ENCODE measurements around the gene HOXC6. TPM values are rescaled to one million over a fixed set of nuclear protein-coding genes. Genes with fewer than 3 reads are reported as not detected.
A peak's percentile ranks its signal among the peaks of the same experiment; 100 is the strongest.

HOXC6 gene
- total and polyA plus RNA-seq, 2 of the 8 experiments (the other 6 are each of a cell fraction or from before 2014, with no cell fraction given): not detected

DNA sequence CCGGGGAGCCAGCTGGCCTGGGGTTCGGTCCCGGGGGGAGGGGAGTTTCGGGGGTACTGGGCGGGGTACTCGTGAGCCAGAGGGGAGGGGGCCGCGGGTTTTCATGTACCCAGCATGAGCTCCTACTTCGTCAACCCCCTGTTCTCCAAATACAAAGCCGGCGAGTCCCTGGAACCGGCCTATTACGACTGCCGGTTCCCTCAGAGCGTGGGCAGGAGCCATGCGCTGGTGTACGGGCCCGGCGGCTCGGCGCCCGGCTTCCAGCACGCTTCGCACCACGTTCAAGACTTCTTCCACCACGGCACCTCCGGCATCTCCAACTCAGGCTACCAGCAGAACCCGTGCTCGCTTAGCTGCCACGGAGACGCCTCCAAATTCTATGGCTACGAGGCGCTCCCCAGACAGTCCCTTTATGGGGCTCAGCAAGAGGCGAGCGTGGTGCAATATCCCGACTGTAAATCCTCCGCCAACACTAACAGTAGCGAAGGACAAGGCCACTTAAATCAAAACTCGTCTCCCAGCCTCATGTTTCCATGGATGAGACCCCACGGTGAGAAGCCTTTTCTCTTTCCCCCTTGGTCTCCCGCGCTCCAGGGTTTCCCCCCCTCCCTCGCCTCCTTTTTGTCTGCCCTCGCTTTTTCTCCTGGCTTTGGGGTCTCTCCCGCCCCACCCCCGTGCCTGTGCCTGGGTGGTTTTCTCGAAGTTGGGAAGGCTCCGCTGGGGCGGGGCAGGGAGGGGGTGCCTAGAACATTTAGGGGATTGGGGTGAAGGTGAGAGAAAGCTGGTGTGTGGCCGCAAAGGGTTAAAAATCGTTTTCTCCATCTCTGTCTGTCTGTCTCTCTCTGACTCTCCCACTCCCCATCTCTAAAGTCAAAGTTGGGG, 18.8 kb upstream of the HOXC6 start:
- Histone ChIP-seq H2AFZ (ENCODE audit: low read length) (no peak overlapping the region), H3K36me3 (ENCODE audit: control insufficient read depth in 2 of 4, insufficient read depth in 4 of 4, low read length in 3 of 4) (no peaks in the 10 kb centered on the region), H3K27ac (ENCODE audit: low read depth, low read length) (no peak overlapping the region), H3K14ac (ENCODE audit: insufficient read length) (no peak overlapping the region), H4K91ac (replicated peaks; ENCODE audit: insufficient read length, low read length) (no peak overlapping the region), H3K23me2 (ENCODE audit: low read depth, low read length) (no peaks in the 10 kb centered on the region), H3K27me3 (replicated peaks in 1 of 4; ENCODE audit: control insufficient read depth in 3 of 4, extremely low read depth in 1 of 4, insufficient read depth in 3 of 4, low read length in 3 of 4) (peaks cover 96 to 100% (median 98%) of the 10 kb centered on the region in 4 experiments), H3K23ac (ENCODE audit: insufficient read length) (no peak overlapping the region), H3K4me3 (ENCODE audit: extremely low read depth in 1 of 4, insufficient read depth in 2 of 4, low read depth in 3 of 4, low read length in 4 of 4) (no peak overlapping the region), H3K9ac (replicated peaks in 1 of 4; ENCODE audit: extremely low read depth in 1 of 4, low read depth in 3 of 4, low read length in 3 of 4) (no peak overlapping the region), H3K4me2 (ENCODE audit: insufficient read depth in 1 of 2, low read depth in 2 of 2, low read length in 2 of 2) (peak overlapping the region in 1 of 2 experiments; percentile 43; a peak in 2 of 4 replicates), H3K18ac (ENCODE audit: extremely low read depth, low read length) (no peak overlapping the region; the same call in 1 of the 2 replicates), H2AK5ac (ENCODE audit: low read depth, low read length) (no peak overlapping the region), H2BK20ac (ENCODE audit: low read length) (no peak overlapping the region), H4K8ac (ENCODE audit: extremely low read depth, insufficient read depth, low read length) (no peak overlapping the region), H3K79me2 (ENCODE audit: control insufficient read depth in 1 of 2, insufficient read depth in 2 of 2, low read length in 2 of 2) (no peaks in the 10 kb centered on the region), H2BK15ac (ENCODE audit: low read length) (no peak overlapping the region), H3K4ac (replicated peaks; ENCODE audit: insufficient read length, low read depth, low read length) (no peak overlapping the region), H3K56ac (replicated peaks; ENCODE audit: insufficient read length, low read depth, low read length) (no peak overlapping the region), H2BK120ac (replicated peaks; ENCODE audit: low read depth, low read length) (no peak overlapping the region), H2BK5ac (ENCODE audit: low read depth, low read length) (no peak overlapping the region), H3K79me1 (ENCODE audit: low read depth, low read length) (no peaks in the 10 kb centered on the region), H3K4me1 (replicated peaks in 1 of 4; ENCODE audit: control insufficient read depth in 3 of 4, insufficient read depth in 4 of 4, low read length in 3 of 4) (peaks cover 0 to 4% (median 0%) of the 10 kb centered on the region in 4 experiments; a peak in 2 of 7 replicates), H4K20me1 (replicated peaks in 1 of 2; ENCODE audit: control insufficient read depth in 1 of 2, insufficient read depth in 2 of 2, low read length in 2 of 2) (peaks cover 0 to 42% of the 10 kb centered on the region in 2 experiments), H3K9me3 (ENCODE audit: insufficient read depth in 2 of 2, low read depth in 1 of 2, low read length in 1 of 2) (no peaks in the 10 kb centered on the region), H2BK12ac (ENCODE audit: low read depth, low read length) (peak overlapping the region; percentile 80; the same call in 1 of the 2 replicates), H4K5ac (ENCODE audit: insufficient read length, low read depth, low read length) (no peak overlapping the region)
- DNase-seq (ENCODE audit: low read depth in 1 of 2, low spot score in 2 of 2) (no peak), FAIRE-seq (no peak)
- ChIA-PET POLR2A (ENCODE audit: partially characterized antibody) (interaction anchor here (0.6 to 1.2 kb wide), 7 partner anchors 9 to 263 kb away, joined by 3 to 8 read pairs (median 3); partner anchors contain the start of gene HOXC9), CTCF (ENCODE audit: partially characterized antibody) (interaction anchor here (0.7 to 11.3 kb wide), 12 partner anchors 8 to 347 kb away, joined by 3 to 172 read pairs (median 26); partner anchors contain the start of genes HOXC10, HOXC5, HOXC6 and SMUG1)
- 9% methylated on average over 34 of the region's 51 CpGs; no CpG with 5 or more reads in 1 of the 2 experiments for WGBS, 2 experiments (ENCODE audit: extremely low coverage in 1 of 2, insufficient coverage in 1 of 2, insufficient read length in 1 of 2, insufficient replicate concordance in 2 of 2, low coverage in 1 of 2, low lambda C conversion rate in 2 of 2, missing lambda C conversion rate in 1 of 2)
- TF ChIP-seq MAX (IDR thresholded peaks at IDR 0.05) (0 out of 2 replicates have a peak, but pooled peaks have one; percentile 14), NANOG (IDR thresholded peaks at IDR 0.05; ENCODE audit: insufficient read depth, low read depth, low read length, poor library complexity, severe bottlenecking) (no peak), SUZ12 (IDR thresholded peaks at IDR 0.05; ENCODE audit: low read length) (peak; percentile 99), EZH2 (IDR thresholded peaks at IDR 0.05; ENCODE audit: low read depth, low read length, severe bottlenecking) (peak; percentile 96), BRCA1 (IDR thresholded peaks at IDR 0.05; ENCODE audit: low read depth, low read length) (no peak), HDAC2 (IDR thresholded peaks at IDR 0.05; ENCODE audit: borderline replicate concordance in 1 of 2, low read depth in 2 of 2, low read length in 2 of 2) (no peak), SAP30 (IDR thresholded peaks at IDR 0.05; ENCODE audit: insufficient read depth, insufficient replicate concordance, low read length) (no peak), CBX8 (IDR thresholded peaks at IDR 0.05; ENCODE audit: borderline replicate concordance, low read depth, low read length) (peak; percentile 28; the same call in 1 of the 2 replicates), JUND (IDR thresholded peaks at IDR 0.05; ENCODE audit: low read length) (no peak), EGR1 (IDR thresholded peaks at IDR 0.05; ENCODE audit: borderline replicate concordance, low read depth, low read length) (no peak)

Data from H1 (cell line).